Measurements from ENCODE around the gene COG7.

Gene COG7

GRCh38 chr16:23380501-23380951 lies 72.5 kb downstream of the COG7 start:
- Mint-ChIP-seq H3K27me3 (ENCODE audit: low read depth) (peaks cover 19% of the 10 kb centered on the region), H3K27ac (no peak overlapping the region), H3K4me3 (no peak overlapping the region), H3K36me3 (ENCODE audit: low read depth) (no peaks in the 10 kb centered on the region), H3K9me3 (no peaks in the 10 kb centered on the region), H3K4me1 (no peaks in the 10 kb centered on the region)
- no peak for TF ChIP-seq CTCF (IDR thresholded peaks at IDR 0.05; ENCODE audit: unreplicated experiment in 3 of 3)

- H3K4me3 Mint-ChIP-seq = no peak overlapping the region
- H3K9me3 Mint-ChIP-seq = no peaks in the 10 kb centered on the region
- TF ChIP-seq CTCF (IDR thresholded peaks at IDR 0.05; ENCODE audit: unreplicated experiment in 3 of 3) = no peak
- H3K36me3 Mint-ChIP-seq (ENCODE audit: low read depth) = no peaks in the 10 kb centered on the region
- H3K27me3 Mint-ChIP-seq (ENCODE audit: low read depth) = peaks cover 21% of the 10 kb centered on the region
- no peak overlapping the region for H3K27ac Mint-ChIP-seq
- H3K4me1 Mint-ChIP-seq = no peaks in the 10 kb centered on the region
Observed at GRCh38 chr16:23379707-23380106, 73.3 kb downstream of the COG7 start.

- Mint-ChIP-seq H3K36me3 (ENCODE audit: low read depth) (no peaks in the 10 kb centered on the region), H3K27ac (no peak overlapping the region), H3K27me3 (ENCODE audit: low read depth) (peaks cover 21% of the 10 kb centered on the region), H3K4me1 (no peaks in the 10 kb centered on the region), H3K9me3 (no peaks in the 10 kb centered on the region), H3K4me3 (no peak overlapping the region)
- no peak for TF ChIP-seq CTCF (IDR thresholded peaks at IDR 0.05; ENCODE audit: unreplicated experiment in 3 of 3)
Observed at GRCh38 chr16:23378921-23379320, 74.1 kb downstream of the COG7 start.

- Mint-ChIP-seq H3K36me3 (ENCODE audit: low read depth) (no peaks in the 10 kb centered on the region), H3K27me3 (ENCODE audit: low read depth) (peaks cover 21% of the 10 kb centered on the region), H3K9me3 (no peaks in the 10 kb centered on the region), H3K4me3 (no peak overlapping the region), H3K4me1 (no peaks in the 10 kb centered on the region), H3K27ac (no peak overlapping the region)
- TF ChIP-seq CTCF (IDR thresholded peaks at IDR 0.05; ENCODE audit: unreplicated experiment in 3 of 3) = no peak
Observed at GRCh38 chr16:23378256-23378655, 74.7 kb downstream of the COG7 start.

- Mint-ChIP-seq H3K36me3 (ENCODE audit: low read depth) (no peaks in the 10 kb centered on the region), H3K9me3 (no peaks in the 10 kb centered on the region), H3K4me1 (no peaks in the 10 kb centered on the region), H3K27ac (no peak overlapping the region), H3K4me3 (no peak overlapping the region), H3K27me3 (ENCODE audit: low read depth) (peaks cover 21% of the 10 kb centered on the region)
- TF ChIP-seq CTCF (IDR thresholded peaks at IDR 0.05; ENCODE audit: unreplicated experiment in 3 of 3) = no peak
Observed at GRCh38 chr16:23377071-23377931, 75.7 kb downstream of the COG7 start.

GRCh38 chr16:23375643-23376042 lies 77.3 kb downstream of the COG7 start:
- H3K4me3 Mint-ChIP-seq = no peak overlapping the region
- no peak overlapping the region for H3K27ac Mint-ChIP-seq
- H3K27me3 Mint-ChIP-seq (ENCODE audit: low read depth) = peaks cover 23% of the 10 kb centered on the region
- no peak for TF ChIP-seq CTCF (IDR thresholded peaks at IDR 0.05; ENCODE audit: unreplicated experiment in 3 of 3)
- H3K9me3 Mint-ChIP-seq = no peaks in the 10 kb centered on the region
- no peaks in the 10 kb centered on the region for H3K4me1 Mint-ChIP-seq
- no peaks in the 10 kb centered on the region for H3K36me3 Mint-ChIP-seq (ENCODE audit: low read depth)
